HCT116 (cell line): ENCODE measurements around the gene ZDHHC14. TPM values are rescaled to one million over a fixed set of nuclear protein-coding genes. Genes with fewer than 3 reads are reported as not detected.

Experiments used
- ATAC-seq: fragments of 200-7000 bp; cut with Tn5 transposase; 2 replicates; pipeline ENCODE4 v1.9.1; 2020; ENCODE audit warnings: mild to moderate bottlenecking, moderate library complexity
- BruUV-seq: library from RNA; stranded (reverse); fragments of 400-500 nt; replicated peaks from 2 replicates; lab custom pipeline; 2021; lab: Mats Ljungman, UMichigan
- CTCF ChIA-PET: fragments of 300-600 bp; sonication (Branson Sonifier 250); formaldehyde crosslinking; loops from one replicate; lab custom pipeline; 2021; ENCODE audit warnings: antibody characterized with exemption; lab: Charles Lee
- POLR2A ChIA-PET: fragments of 300-600, 350-600 bp; sonication (Branson Sonifier 250); formaldehyde crosslinking; loops from one replicate; lab custom pipeline; 2021; ENCODE audit warnings: antibody characterized with exemption; lab: Charles Lee
- RAD21 ChIA-PET, 2 experiments: fragments of 300-600 bp; sonication (Branson Sonifier 250); formaldehyde crosslinking; loops; one replicate each; lab custom pipeline; 2023; ENCODE audit warnings: low total read pairs in 2 of 2; ENCODE audit not compliant: uncharacterized antibody in 2 of 2, unreplicated experiment in 2 of 2, low non-redundant PET in 1 of 2; lab: Charles Lee
- DNase-seq: peaks from one replicate; pipeline ENCODE4 v3.0.0-alpha.2; 2010; ENCODE audit warnings: low read depth, low spot score
- H2AFZ ChIP-seq: fragments of 200-600 bp; shearing (Covaris generic), sonication (generic); 2 replicates; pipeline ENCODE4 v1.6.1; 2017; ENCODE audit warnings: low read depth, mixed run types, mixed read lengths, antibody characterized with exemption, low read length; ENCODE audit not compliant: poor library complexity, severe bottlenecking
- H3K27ac ChIP-seq: 2 replicates; pipeline ENCODE4 v1.5.1; 2012; ENCODE audit warnings: low read depth, low read length
- H3K27me3 ChIP-seq: fragments of 200-600 bp; sonication (generic); 2 replicates; pipeline ENCODE4 v1.6.1; 2016; ENCODE audit warnings: mixed run types, low read length, mixed read lengths; ENCODE audit not compliant: insufficient read depth
- H3K36me3 ChIP-seq, 2 experiments: fragments of 200-500 bp in 1 of 2; fragments of 200-600 bp in 1 of 2; sonication (Bioruptor generic) in 1 of 2; sonication (generic) in 1 of 2; 2 replicates each; pipeline versions ENCODE4 v1.5.1 to v1.6.1; 2014 to 2016; ENCODE audit warnings: low read length in 2 of 2, inconsistent platforms in 1 of 2, mixed read lengths in 1 of 2, mixed run types in 1 of 2; ENCODE audit not compliant: insufficient read depth in 2 of 2, control insufficient read depth in 1 of 2
- H3K4me1 ChIP-seq, 2 experiments: fragments of 200-600 bp in 1 of 2; sonication (generic) in 1 of 2; 2 replicates each; pipeline versions ENCODE4 v1.5.1 to v1.6.1; 2012 to 2017; ENCODE audit warnings: low read length in 2 of 2, inconsistent platforms in 1 of 2, mild to moderate bottlenecking in 1 of 2, mixed read lengths in 1 of 2, mixed run types in 1 of 2, moderate library complexity in 1 of 2; ENCODE audit not compliant: insufficient read depth in 2 of 2, control insufficient read depth in 1 of 2
- H3K4me2 ChIP-seq: fragments of 200-600 bp; sonication (generic); 2 replicates; pipeline ENCODE4 v1.6.1; 2017; ENCODE audit warnings: mixed run types, low read length, mixed read lengths
- H3K4me3 ChIP-seq, 2 experiments: fragments of 200-600 bp in 1 of 2; sonication (generic) in 1 of 2; replicated peaks in 1 of 2; 2 replicates each; pipeline ENCODE4 v1.5.1; 2011 to 2016; ENCODE audit warnings: low read length in 2 of 2, control low read depth in 1 of 2, low read depth in 1 of 2, mild to moderate bottlenecking in 1 of 2, mixed read lengths in 1 of 2, mixed run types in 1 of 2
- H3K79me2 ChIP-seq: fragments of 200-600 bp; sonication (generic); 2 replicates; pipeline ENCODE4 v1.6.1; 2017; ENCODE audit warnings: mild to moderate bottlenecking, mixed run types, low read length, moderate library complexity, mixed read lengths; ENCODE audit not compliant: insufficient read depth
- H3K9ac ChIP-seq: fragments of 200-600 bp; sonication (generic); 2 replicates; pipeline ENCODE4 v1.6.1; 2016; ENCODE audit warnings: low read length, mixed read lengths
- H3K9me2 ChIP-seq: fragments of 200-600 bp; sonication (generic), shearing (Covaris generic); 2 replicates; pipeline ENCODE4 v1.6.1; 2017; ENCODE audit warnings: mixed run types, mild to moderate bottlenecking, moderate library complexity; ENCODE audit not compliant: insufficient read depth
- H3K9me3 ChIP-seq, 2 experiments: fragments of 200-500 bp in 1 of 2; fragments of 200-600 bp in 1 of 2; sonication (Bioruptor generic) in 1 of 2; sonication (generic) in 1 of 2; 2 replicates each; pipeline ENCODE4 v1.6.1; 2014 to 2017; ENCODE audit warnings: low read length in 2 of 2, mixed read lengths in 2 of 2, inconsistent platforms in 1 of 2, low read depth in 1 of 2, mild to moderate bottlenecking in 1 of 2, mixed run types in 1 of 2, moderate library complexity in 1 of 2; ENCODE audit not compliant: control insufficient read depth in 1 of 2, insufficient read depth in 1 of 2
- H4K20me1 ChIP-seq: fragments of 200-600 bp; sonication (generic), shearing (Covaris generic); 2 replicates; pipeline ENCODE4 v1.6.1; 2017; ENCODE audit warnings: mixed run types, mild to moderate bottlenecking, moderate library complexity; ENCODE audit not compliant: insufficient read depth
- ATF3 ChIP-seq: IDR thresholded peaks from 2 replicates; pipeline ENCODE4 v1.6.1; 2012
- CEBPB ChIP-seq: IDR thresholded peaks from 2 replicates; pipeline ENCODE4 v1.6.1; 2012; ENCODE audit warnings: low read depth
- EGR1 ChIP-seq: IDR thresholded peaks from 2 replicates; pipeline ENCODE4 v1.6.1; 2012; ENCODE audit warnings: low read depth
- ELF1 ChIP-seq: IDR thresholded peaks from 2 replicates; pipeline ENCODE4 v1.6.1; 2012; ENCODE audit warnings: low read depth, borderline replicate concordance
- EZH2phosphoT487 ChIP-seq: fragments of 200-600 bp; IDR thresholded peaks from 2 replicates; pipeline ENCODE4 v1.6.1; 2018; ENCODE audit warnings: antibody characterized with exemption, borderline replicate concordance
- JUND ChIP-seq: IDR thresholded peaks from 2 replicates; pipeline ENCODE4 v1.6.1; 2012
- MAX ChIP-seq: IDR thresholded peaks from 2 replicates; pipeline ENCODE4 v1.6.1; 2012
- POLR2A ChIP-seq: IDR thresholded peaks from 2 replicates; pipeline ENCODE4 v1.7.0; 2011; ENCODE audit warnings: borderline replicate concordance; ENCODE audit not compliant: insufficient read depth, insufficient read length; ENCODE audit errors: extremely low read depth
- RAD21 ChIP-seq: IDR thresholded peaks from 2 replicates; pipeline ENCODE4 v1.6.1; 2012; ENCODE audit warnings: low read depth, mild to moderate bottlenecking
- REST ChIP-seq: IDR thresholded peaks from 2 replicates; pipeline ENCODE4 v1.6.1; 2012; ENCODE audit warnings: low read depth
- SIN3A ChIP-seq: IDR thresholded peaks from 2 replicates; pipeline ENCODE4 v1.6.1; 2012; ENCODE audit warnings: low read depth
- SP1 ChIP-seq: IDR thresholded peaks from 2 replicates; pipeline ENCODE4 v1.6.1; 2012; ENCODE audit warnings: low read depth
- SRF ChIP-seq: IDR thresholded peaks from 2 replicates; pipeline ENCODE4 v1.6.1; 2012; ENCODE audit warnings: low read depth
- TCF7L2 ChIP-seq: IDR thresholded peaks from 2 replicates; pipeline ENCODE4 v1.7.0; 2011; ENCODE audit warnings: borderline replicate concordance, inconsistent platforms; ENCODE audit not compliant: insufficient read depth, insufficient read length; ENCODE audit errors: extremely low read depth
- YY1 ChIP-seq: IDR thresholded peaks from 2 replicates; pipeline ENCODE4 v1.6.1; 2011; ENCODE audit warnings: low read length, low read depth, moderate library complexity, mild to moderate bottlenecking; ENCODE audit not compliant: insufficient replicate concordance; ENCODE audit errors: extremely low read depth
- ZBTB33 ChIP-seq: IDR thresholded peaks from 2 replicates; pipeline ENCODE4 v1.6.1; 2011; ENCODE audit warnings: mild to moderate bottlenecking, low read length, moderate library complexity; ENCODE audit not compliant: insufficient replicate concordance; ENCODE audit errors: extremely low read depth
- ZFX ChIP-seq: fragments of 450-650 bp; IDR thresholded peaks from 2 replicates; pipeline ENCODE4 v1.6.1; 2017
- ZNF274 ChIP-seq: fragments of 200-500 bp; sonication (Bioruptor generic); IDR thresholded peaks from 2 replicates; pipeline ENCODE4 v1.6.1; 2014; ENCODE audit warnings: mild to moderate bottlenecking, low read depth, low read length, inconsistent platforms
- intact Hi-C: fragments of 100-400 bp; cut with micrococcal nuclease; formaldehyde crosslinking; loops from 2 replicates; pipeline ENCODE4 v1.10.0; 2022
- total RNA-seq: library from RNA; stranded (reverse); gene quantifications from one replicate; pipeline ENCODE4 v1.2.1, GENCODE V29; 2021; ENCODE audit not compliant: unreplicated experiment

Gene ZDHHC14
- total RNA-seq, 1 experiment from 2014 or later = 5.3 TPM

GRCh38 chr6:157333956-157334355, 47.0 kb upstream of the ZDHHC14 start:
- RAD21 ChIA-PET = no interaction called here

More at GRCh38 chr6:157333956-157334355, 47.0 kb upstream of the ZDHHC14 start:
- Histone ChIP-seq H3K4me2 (no peak overlapping the region), H3K9ac (no peak overlapping the region), H3K36me3 (no peaks in the 10 kb centered on the region), H3K4me3 (no peak overlapping the region), H3K9me3 (no peaks in the 10 kb centered on the region), H4K20me1 (no peaks in the 10 kb centered on the region), H3K27me3 (no peaks in the 10 kb centered on the region), H3K9me2 (no peaks in the 10 kb centered on the region), H3K79me2 (no peaks in the 10 kb centered on the region), H3K27ac (no peak overlapping the region), H3K4me1 (0 out of 4 replicates have a peak, but pooled peaks cover 0 to 5% of the 10 kb centered on the region in 2 experiments), H2AFZ (no peak overlapping the region)
- ATAC-seq = no peak
- POLR2A ChIA-PET = no interaction called here
- CTCF ChIA-PET = interaction anchor here (0.6 to 2.0 kb wide), 5 partner anchors 19 to 263 kb away, joined by 3 to 13 read pairs (median 4); no protein-coding TSS in a partner anchor
- intact Hi-C loops = no loop called here
- no peak for TF ChIP-seq YY1
- TF ChIP-seq JUND = no peak
- TF ChIP-seq EZH2phosphoT487 = no peak
- TF ChIP-seq MAX = no peak
- TF ChIP-seq ZBTB33 = no peak
- TF ChIP-seq RAD21 = no peak
- no peak for TF ChIP-seq ATF3
- TF ChIP-seq REST = no peak
- TF ChIP-seq ZNF274 = no peak
- TF ChIP-seq POLR2A = no peak
- no peak for TF ChIP-seq ZFX
- no peak for TF ChIP-seq TCF7L2
- no peak for TF ChIP-seq ELF1
- TF ChIP-seq SP1 = no peak
- no peak for TF ChIP-seq SRF
- no peak for TF ChIP-seq CEBPB
- no peak for TF ChIP-seq SIN3A
- TF ChIP-seq EGR1 = no peak
- no peak for DNase-seq
- BruUV-seq = no TSS peak
